ENCODE results near the gene MOBP.

The MOBP gene

DNA sequence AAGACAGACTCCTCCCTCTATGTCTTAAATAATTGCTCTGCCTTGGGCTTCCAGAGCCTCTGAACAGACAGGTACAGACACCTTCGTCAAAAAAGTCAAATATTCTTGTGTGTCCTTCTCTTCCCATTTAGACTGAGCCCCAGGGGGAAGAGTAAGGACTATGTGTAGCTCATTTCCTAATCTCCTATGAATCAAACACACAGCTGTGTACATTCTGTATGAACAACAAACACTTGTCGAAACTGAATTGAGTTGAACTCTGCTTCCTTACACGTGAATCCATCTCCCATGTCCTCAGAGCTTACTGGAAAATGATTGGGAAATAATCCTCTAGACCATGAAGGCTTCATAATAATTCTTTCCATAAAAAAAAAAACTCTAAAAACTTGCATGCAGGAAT lies 80.8 kb downstream of the MOBP start:
- DNase-seq: no peak

DNA sequence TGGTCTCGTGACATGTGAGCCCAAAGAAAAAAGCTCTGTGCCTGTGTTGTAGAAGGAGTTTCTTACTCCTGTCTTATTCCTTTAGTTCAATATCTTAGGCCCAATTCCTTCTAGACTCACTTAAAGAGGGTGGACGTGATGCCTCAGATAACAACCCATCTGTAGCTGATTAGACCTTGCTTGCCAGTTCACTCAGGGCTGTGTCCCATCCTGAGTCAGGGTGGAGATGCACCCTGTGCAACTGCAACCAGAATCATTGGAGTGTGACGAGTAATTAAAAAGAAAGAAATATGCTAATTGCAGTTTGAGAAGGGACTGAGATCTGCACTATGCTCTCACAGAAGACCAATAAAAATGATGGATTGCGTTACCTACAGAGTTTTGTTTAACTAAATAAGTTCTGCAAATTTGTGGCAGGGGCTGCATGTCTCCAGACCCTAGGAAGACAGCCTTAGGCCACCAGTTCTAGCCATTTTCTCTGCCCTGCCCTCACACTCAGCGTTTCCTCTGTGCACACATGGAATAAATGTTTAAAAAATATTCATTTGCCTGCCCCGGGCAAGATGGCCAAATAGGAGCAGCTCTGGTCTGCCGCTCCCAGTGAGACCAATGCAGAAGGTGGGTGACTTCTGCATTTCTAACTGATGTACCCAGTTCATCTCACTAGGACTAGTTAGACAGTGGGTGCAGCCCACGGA lies 83.0 kb downstream of the MOBP start:
- DNase-seq: no peak

Data from stimulated activated CD4-positive, alpha-beta T cell treated with anti-CD3 and anti-CD28 coated beads, Interleukin-2, amount 100 ng/mL, for 48 hours (primary cell).